GM19240 (cell line): Measurements from ENCODE around the gene TSPEAR.
"Not testable (repeated sequence)": the region's sequence is repeated elsewhere in the genome, so short reads cannot be mapped to it uniquely, and the experiment has no call there.

ENCODE experiments used
- DNase-seq: peaks from one replicate; pipeline ENCODE4 v3.0.0; 2011; ENCODE audit warnings: low spot score; ENCODE audit not compliant: insufficient read length

TSPEAR gene

DNA sequence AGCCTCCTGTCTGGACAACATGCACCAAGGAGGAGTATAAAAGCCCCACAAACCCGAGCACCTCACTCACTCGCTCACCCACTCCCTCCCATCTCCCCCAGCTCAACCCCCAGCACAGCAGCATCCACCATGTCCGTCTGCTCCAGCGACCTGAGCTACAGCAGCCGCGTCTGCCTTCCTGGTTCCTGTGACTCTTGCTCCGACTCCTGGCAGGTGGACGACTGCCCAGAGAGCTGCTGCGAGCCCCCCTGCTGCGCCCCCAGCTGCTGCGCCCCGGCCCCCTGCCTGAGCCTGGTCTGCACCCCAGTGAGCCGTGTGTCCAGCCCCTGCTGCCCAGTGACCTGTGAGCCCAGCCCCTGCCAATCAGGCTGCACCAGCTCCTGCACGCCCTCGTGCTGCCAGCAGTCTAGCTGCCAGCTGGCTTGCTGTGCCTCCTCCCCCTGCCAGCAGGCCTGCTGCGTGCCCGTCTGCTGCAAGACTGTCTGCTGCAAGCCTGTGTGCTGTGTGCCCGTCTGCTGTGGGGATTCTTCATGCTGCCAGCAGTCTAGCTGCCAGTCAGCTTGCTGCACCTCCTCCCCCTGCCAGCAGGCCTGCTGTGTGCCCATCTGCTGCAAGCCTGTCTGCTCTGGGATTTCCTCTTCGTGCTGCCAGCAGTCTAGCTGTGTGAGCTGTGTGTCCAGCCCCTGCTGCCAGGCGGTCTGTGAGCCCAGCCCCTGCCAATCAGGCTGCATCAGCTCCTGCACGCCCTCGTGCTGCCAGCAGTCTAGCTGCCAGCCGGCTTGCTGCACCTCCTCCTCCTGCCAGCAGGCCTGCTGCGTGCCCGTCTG is 137.5 kb downstream of the TSPEAR start, which contains the start of gene KRTAP10-4:
Gene KRTAP10-4, plus strand, starts transcription at position 100 of the 827 bp plus-strand sequence. Its CDS starts 30 bp downstream, at position 130.
- not testable (repeated sequence) for DNase-seq

DNA sequence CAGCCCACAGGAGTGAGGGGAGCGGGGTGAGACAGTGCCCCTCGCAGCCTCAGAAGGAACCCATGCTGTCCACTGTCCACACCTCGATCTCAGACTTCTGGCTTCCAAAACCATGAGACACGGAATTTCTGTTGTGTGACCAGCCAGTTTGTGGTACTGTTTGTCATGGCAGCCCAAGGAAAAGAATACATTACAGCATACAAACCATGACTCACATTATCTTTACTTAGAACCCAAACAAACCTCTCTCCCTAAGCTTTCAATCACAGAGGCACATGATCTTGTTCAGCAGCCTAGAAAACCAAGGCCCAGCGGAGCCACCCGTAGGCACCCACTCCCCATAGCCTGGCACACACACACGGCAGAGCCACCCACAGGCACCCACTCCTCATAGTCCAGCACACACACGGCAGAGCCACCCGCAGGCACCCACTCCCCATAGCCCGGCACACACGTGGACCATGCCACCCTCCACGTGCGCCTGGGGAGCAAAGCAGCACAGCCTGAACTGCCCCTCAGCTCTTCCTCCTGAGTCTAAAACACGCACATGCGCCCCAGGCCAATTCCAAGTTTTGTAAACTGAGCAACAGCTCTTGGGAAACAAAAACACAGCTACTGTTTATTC is 138.3 kb downstream of the TSPEAR start:
- DNase-seq = no peak

DNA sequence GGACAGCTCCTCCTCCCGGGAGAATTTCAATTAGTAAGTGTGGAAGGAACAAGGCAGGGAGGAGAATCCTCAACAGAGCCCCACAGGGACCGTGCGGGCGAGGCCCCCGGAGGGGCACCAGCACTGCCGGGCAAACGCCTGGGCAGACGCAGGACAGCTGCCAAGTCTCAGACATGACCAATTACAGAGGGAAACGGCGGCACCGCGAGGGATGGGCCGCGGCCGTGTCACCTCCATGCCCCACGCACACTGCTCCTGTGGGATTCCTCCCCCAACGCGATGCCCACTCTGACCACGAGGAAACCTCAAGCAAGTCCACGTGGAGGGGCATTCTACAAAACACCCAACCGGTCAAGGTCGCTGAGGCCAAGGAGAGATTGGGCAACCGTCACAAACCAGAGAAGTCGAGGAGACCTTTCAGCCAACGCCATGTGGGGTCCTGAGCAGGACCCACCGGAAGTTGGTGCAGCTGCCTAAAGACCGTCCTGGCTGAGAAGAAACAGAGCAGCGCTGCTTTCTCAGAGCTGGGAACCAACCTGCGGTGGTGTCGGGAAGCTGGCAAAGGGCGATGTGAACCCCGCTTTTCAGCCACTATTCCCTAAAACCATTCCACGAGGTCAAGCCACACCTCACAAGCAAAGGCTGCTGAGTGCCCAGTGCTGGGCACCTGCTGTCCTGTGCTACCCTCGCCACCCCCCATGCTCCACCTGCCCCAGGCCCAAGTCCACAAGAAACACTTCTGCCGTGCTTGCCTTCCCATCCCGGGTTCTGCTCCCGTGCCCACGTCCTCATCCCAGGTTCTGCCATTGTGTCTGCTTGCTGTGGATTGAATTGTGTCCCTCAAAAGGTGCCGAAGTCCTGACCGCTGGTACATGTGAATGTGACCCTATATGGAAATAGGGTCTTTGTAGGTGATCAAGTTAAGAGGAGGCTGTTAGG is 139.3 kb downstream of the TSPEAR start:
- no peak for DNase-seq

DNA sequence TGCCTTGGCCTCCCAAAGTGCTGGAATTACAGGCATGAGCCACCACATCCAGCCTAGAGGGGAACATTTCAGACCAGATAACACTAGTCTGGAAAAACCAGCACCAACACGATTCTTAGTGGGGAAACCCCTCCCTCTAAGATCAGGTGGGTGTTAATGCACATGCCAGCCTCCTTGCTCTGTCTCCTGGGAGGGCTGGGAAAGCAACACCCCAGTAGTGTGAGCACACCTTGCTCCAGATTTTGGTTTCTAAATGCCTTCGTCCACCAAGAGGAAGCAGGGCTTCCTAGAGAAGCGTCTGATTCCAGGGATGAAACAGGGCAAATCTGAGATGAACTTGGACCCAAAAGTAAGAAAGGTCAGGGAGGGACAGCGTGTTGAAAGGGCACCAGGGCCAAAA is 140.1 kb downstream of the TSPEAR start:
- no peak for DNase-seq

DNA sequence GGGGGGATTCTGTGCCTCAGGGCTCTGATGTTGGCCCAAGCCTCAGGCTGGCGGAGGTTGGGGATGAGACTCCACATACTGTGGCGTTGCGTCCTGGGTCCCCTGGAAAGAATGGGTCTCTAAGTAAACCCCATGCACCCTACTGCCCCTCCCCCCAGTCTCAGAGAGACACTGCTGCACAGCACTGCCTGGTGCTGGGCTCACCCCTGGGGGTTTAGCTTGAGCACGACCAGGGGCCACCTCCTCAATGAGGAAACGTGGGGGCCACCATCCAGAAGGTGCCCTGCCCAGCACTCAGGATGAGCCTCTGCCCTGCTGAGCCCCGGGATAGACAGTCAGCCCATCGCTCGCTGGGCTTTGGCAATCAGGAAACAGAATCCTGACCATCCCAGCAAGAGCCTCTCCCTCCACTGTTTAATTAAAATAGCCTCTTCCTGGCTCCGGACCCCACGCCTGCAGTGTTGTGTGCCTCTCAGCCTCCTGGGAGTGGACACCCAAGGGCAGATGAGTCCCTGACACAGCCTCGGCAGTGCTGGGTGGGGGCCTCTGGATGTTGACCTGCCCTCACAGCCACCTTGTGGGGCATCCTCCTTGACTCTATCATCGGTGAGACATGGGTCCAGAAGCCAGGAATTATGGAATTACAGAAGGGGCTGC is 141.4 kb downstream of the TSPEAR start:
- no peak for DNase-seq

DNA sequence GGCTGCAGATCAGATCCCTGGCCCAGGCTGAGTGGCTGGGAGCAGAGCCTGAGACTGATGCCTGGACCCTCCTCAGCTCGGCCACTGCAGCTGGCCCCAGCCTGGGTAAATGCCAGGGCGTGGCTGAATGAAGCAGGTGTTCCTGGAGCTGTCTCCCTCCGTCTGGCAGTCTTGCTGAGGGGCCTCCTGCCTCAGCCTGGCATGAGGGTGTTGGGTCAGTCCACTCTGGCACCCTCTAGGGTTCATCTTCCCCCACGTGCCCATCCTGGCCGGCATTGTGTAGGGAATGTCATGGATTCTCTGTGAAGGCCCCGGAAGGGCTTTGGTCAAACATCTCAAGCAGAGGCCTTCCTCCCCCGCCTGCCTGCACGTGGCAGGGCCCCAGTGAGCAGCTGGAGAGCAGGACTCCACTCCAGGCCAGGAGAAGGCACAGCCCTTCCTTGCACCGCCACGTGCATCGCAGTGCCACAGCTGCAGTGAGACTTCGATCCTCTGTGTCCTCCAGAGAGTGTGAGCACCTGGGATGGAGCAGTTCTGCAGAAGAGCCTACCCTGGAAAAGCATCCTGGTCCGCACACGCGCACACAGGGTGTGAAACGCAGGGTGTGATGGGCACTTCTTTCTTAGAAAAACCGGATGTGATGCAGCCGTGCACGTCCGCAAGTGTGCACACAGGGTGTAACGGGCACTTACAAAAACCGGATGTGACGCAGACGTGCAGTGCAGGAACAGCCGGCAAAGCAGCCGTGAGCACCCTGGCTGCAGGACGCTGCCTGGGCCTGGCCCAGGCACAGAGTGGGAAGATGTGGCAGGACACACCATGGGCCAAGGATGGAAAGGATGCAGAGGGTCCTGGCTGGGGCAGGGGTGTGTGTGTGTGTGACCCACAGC is 142.5 kb downstream of the TSPEAR start:
- DNase-seq = no peak

DNA sequence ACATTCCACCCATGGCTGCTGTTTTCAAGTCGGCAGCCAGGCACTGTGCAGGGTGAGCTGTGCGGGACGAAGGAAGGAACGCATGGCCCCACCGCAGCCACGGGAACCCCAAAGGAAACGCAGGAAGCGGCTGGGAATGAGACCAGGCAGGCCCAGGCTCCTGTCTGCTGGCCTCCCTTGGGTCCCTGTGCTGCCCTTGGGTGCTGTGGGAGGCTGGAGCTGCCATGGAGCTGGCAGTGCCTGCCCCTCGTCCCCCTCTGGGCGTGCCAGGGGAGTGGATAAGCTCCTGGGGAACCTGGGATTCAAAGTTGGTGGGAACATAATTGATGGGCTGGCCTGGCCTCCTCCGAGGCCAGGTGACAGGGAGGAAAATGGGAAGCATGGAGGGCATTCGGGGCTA is 143.1 kb downstream of the TSPEAR start:
- no peak for DNase-seq

DNA sequence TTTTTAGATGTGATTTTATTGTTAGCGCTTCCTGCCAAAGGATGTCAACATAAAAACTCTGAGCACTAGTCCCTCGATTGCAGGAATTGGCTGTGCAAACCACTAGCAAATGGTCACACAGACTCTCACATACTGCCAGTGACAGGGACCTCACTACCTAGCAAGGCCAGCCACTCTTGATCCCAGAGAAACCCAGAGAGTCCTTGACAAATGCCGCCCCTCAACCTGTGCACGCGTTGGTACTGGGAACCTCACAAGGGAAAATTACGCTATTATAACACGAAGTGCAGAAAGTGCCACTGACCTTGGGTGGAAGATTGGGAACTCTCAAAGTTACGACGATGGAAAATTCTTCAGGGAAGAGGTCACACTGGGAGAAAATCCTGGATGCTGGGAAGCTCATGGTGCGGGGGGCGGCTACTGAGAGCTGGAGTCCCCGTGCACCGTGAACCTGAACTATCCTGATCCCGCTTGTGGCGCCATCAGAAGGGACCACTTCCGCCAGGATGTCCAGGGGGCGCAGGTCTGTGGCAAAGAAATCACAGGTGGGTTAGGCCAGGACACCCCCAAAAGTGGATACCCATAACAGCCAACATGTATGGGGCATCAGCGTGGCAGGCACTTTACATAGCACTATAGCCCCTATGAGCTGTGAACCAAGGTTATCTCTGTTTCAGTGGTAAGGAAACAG is 143.7 kb downstream of the TSPEAR start:
- DNase-seq = no peak

DNA sequence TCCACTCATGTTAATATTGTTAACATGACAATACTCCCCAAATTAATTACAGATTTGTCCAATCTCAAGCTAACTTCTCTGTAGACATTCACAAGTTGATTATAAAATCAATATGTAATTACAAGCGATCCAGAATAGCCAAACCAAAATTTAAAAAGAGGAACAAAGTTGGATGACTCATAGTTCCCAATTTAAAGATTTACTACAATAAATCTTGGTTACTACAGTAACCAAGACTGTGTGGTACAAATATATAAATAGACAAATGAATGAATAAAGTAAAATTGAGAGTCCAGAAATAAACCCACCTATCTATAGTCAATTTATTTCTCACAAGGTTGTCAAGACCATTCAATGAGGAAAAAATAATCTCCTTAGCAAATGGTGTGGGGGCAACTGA is 145.0 kb downstream of the TSPEAR start:
- no peak for DNase-seq

DNA sequence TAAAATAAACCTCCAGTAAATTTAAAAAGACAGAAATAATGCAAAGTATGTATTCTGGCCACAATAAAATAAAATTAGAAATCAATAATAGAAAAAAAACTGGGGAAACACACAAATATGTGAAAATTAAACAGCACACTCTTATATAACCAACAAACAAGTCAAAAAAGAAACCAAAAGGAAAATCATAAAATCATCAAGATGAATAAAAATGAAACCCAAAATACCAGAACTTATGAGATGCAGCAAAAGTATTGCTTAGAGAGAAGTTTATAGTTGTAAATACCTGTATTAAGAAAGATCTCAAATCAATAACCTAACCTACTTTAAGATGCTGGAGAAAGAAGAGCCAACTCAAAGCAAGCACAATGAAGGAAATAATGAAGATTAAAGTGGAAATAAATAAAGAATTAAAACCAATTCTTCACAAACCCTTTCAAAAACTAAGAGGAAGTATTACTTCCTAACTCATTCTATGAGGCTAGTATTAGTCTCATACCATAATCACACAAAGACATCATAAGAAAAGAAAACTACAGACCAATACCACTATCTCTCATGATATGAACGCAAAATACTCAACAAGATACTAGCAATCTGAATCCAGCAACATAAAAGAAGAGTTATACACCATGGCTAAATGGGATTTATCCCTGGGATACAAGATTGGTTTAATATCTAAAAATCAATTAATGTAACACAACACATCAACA is 146.3 kb downstream of the TSPEAR start:
- DNase-seq = no peak

DNA sequence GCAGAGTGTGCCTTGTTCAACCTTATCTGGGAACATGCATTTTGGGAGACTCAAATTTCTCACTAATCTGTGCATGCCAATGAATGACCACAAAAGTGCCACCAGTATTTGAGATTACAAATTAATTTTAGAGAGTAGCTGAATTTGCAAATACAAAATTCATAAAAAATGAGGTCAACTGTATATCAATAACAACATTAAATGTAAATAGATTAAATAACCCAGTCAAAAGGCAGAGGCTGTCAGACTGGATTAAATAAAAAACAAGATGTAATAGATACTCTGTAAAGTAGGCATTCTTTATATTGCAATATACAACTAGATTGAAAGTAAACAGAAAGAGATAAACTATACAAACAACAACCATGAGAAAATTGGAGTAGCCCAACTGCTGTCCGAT is 147.3 kb downstream of the TSPEAR start:
- DNase-seq = no peak

DNA sequence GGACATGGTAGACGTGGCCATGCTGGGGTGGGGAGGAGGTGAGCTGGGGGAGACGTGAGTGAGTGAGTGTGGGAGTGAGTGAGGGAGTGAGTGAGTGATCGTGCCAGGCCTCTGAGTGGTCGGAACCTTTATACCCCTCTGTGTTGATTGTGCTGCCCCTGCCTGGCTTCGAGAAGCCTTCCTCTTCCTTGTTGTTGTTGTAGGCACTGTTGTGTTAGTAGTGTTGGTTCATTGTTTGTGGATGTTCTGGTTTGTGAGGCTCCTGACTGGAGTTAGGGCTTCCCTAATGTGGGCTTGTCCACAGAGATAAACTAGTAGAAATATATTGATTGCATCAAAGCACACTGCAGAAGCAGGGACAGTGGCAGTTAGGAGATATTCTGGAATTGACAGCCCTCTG is 152.7 kb downstream of the TSPEAR start, which contains the start of gene KRTAP10-3:
Gene KRTAP10-3, minus strand, starts transcription at position 101 of the 400 bp plus-strand sequence. Its CDS starts 80 bp downstream, at position 21.
- no peak for DNase-seq

DNA sequence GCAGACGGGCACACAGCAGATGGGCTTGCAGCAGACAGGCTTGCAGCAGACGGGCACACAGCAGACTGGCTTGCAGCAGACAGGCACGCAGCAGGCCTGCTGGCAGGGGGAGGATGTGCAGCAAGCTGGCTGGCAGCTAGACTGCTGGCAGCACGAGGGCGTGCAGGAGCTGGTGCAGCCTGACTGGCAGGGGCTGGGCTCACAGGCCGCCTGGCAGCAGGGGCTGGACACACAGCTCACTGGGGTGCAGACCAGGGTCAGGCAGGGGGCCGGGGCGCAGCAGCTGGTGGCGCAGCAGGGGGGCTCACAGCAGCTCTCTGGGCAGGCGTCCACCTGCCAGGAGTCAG is 153.1 kb downstream of the TSPEAR start:
- DNase-seq = not testable (repeated sequence)

DNA sequence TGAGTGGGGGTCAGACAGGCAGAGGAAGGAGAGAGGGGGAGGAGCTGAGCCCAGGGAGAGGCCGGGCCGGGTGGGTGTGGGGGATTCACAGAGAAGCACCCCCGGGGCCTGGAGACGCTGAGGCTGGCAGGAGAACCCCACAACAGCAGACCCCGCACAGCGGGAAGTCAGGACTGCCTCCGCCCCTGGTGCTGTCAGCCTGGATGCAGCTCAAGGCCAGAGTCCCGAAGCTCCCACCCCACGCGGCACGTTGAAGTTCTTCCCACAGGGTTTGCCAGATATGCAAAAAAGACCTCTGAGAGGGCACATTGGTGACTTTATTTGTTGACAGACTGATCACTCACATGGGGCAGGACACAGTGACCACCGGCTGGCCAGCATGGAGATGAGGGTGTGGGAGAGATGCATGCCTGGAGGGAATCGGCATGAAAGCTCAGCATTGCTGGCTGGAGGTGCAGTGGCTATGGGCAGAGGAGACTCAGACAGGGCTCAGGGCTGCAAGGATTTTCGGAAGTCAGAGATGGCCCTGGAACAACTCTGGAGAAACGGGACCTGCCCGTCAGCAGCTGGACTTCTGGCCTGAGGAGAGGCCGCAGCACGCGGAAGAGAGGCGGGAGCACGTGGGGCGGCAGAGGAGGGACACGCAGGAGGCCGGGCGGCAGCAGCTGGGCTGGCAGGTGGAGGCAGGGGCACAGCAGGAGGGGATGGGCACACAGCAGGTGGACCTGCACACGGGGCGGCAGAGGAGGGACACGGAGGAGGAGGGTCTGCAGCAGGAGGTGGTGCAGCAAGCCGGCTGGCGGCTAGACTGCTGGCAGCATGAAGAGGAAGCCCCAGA is 153.7 kb downstream of the TSPEAR start:
- DNase-seq = no peak

DNA sequence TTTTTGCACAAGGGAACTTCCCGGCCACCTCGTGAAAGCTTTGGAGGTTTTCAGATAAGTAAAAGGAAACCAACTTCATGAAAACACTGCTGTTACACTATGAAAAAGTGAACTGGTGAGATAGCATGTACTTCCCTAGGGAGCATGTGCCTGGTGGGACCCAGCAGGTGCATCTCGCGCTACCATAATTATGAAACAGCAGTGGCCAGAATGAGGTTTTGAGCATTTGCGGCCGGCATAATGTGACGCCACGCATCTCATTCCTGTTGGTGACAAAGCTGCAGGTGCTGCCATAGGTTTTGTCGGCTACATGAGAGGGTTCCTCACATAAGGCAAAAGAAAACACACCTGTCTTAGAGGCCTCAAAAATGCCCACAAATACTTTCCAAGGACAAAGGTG is 154.5 kb downstream of the TSPEAR start:
- DNase-seq = no peak

DNA sequence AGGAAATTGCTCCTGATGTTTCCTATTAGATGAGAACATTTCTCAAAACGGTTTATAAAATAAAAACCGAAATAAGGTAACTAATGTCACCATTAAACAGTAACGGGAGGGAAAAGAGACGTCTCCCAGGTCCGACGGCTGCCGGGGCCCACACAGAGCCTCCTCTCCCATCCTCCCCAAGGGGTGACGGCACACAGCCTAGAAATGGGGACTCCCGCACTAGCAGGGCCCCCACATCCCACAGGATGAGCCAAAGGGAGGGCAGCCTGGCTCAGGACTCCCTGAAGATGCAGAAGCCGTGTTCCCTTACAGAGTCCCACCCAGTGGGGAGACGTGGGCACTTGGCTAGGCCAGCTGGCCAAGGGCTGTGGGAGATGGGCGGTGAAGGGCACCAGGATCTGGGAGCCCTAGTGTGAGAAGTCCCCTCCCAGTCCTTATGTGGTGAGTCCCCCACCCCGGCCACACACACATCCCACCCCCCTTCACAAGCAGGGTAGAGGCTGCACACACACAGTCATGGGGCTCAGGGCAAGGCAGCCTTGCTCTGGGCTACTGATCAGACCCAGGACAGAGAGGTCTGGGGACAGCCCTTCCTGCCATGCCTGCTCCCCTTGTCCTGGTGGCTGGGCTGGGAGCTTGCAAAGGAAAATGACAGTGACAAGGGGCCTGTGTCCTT is 156.0 kb downstream of the TSPEAR start:
- no peak for DNase-seq

DNA sequence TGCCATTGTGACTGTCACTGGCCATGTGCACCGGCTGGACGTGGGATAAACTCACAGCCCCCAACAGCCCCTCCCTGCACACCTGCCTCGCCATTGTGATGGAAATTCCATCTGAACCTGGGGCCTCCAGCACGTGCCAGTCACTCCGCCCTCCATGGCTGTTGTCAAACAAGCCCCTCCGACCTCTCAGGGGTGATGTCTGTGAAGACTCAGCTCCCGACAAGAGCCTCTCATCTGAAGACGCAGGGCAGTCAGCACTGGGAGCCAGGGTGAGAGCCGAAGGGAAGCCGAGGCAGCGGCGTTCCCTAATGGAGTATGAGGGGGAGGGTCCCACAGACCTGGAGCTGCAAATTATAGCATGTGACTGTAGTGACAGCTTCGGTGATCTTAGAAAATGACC is 158.7 kb downstream of the TSPEAR start:
- DNase-seq = no peak

DNA sequence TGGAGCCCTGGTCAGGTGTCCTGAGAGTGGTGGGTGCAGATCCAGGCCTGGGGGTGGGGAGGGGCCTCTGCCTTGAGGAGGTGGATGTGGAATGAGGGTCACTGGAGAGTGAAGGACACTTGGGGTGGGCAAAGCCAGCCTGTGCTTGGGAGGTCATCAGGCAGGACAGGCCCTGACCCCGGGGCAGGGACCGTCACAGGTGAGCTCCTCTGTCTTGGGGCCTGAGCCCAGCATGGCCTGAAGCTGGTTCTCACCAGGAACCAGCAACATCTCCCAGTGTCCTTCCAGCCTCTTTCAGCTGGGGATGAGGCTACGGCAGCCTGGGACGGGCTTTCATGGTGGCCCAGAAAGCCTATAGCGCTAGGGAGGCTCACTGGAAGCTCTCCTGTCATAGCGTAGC is 159.2 kb downstream of the TSPEAR start:
- no peak for DNase-seq
